Hepatocyte (in vitro differentiated cells): ENCODE data around the gene LEFTY2. TPM values are rescaled to one million over a fixed set of nuclear protein-coding genes. Genes with fewer than 3 reads are reported as not detected.
"Not testable (repeated sequence)": the region's sequence is repeated elsewhere in the genome, so short reads cannot be mapped to it uniquely, and the experiment has no call there.

ENCODE experiments used
- DNase-seq: peaks from one replicate; pipeline ENCODE4 v3.0.0-alpha.2; 2016; ENCODE audit warnings: low spot score
- H2AFZ ChIP-seq: fragments of 200-600 bp; sonication (generic); 2 replicates; pipeline ENCODE4 v1.6.0; 2016; ENCODE audit warnings: antibody characterized with exemption, mild to moderate bottlenecking
- H3K27ac ChIP-seq: fragments of 200-600 bp; sonication (generic); 2 replicates; pipeline ENCODE4 v1.5.1; 2016; ENCODE audit warnings: mild to moderate bottlenecking
- H3K27me3 ChIP-seq: fragments of 200-600 bp; sonication (generic); 2 replicates; pipeline ENCODE4 v1.6.1; 2016
- H3K36me3 ChIP-seq: fragments of 200-600 bp; sonication (generic); replicated peaks from 2 replicates; pipeline ENCODE4 v1.5.1; 2016; ENCODE audit warnings: low read depth; ENCODE audit not compliant: insufficient read depth
- H3K4me1 ChIP-seq: fragments of 200-600 bp; sonication (generic); 2 replicates; pipeline ENCODE4 v1.5.1; 2016; ENCODE audit warnings: mild to moderate bottlenecking, moderate library complexity; ENCODE audit not compliant: insufficient read depth
- H3K4me2 ChIP-seq: fragments of 200-600 bp; sonication (generic); 2 replicates; pipeline ENCODE4 v1.6.0; 2016
- H3K4me3 ChIP-seq: fragments of 200-600 bp; sonication (generic); 2 replicates; pipeline ENCODE4 v1.5.1; 2016; ENCODE audit warnings: mild to moderate bottlenecking
- H3K79me2 ChIP-seq: fragments of 200-600 bp; sonication (generic); 2 replicates; pipeline ENCODE4 v1.6.0; 2017; ENCODE audit warnings: mild to moderate bottlenecking
- H3K9me2 ChIP-seq: fragments of 200-600 bp; sonication (generic); replicated peaks from 2 replicates; pipeline ENCODE4 v1.6.0; 2017; ENCODE audit warnings: mild to moderate bottlenecking; ENCODE audit not compliant: insufficient read depth
- H3K9me3 ChIP-seq: fragments of 200-600 bp; sonication (generic); 2 replicates; pipeline ENCODE4 v1.5.1; 2016; ENCODE audit warnings: low read depth, mild to moderate bottlenecking
- H4K20me1 ChIP-seq: fragments of 200-600 bp; sonication (generic); 2 replicates; pipeline ENCODE4 v1.6.0; 2016; ENCODE audit warnings: mild to moderate bottlenecking; ENCODE audit not compliant: insufficient read depth, poor library complexity, severe bottlenecking
- CTCF ChIP-seq: fragments of 200-600 bp; sonication (generic); IDR thresholded peaks from 2 replicates; pipeline ENCODE4 v1.5.1; 2016; ENCODE audit warnings: antibody characterized with exemption, mild to moderate bottlenecking; ENCODE audit not compliant: poor library complexity
- EZH2 ChIP-seq: fragments of 200-600 bp; sonication (generic); IDR thresholded peaks from 2 replicates; pipeline ENCODE4 v1.6.1; 2016; ENCODE audit warnings: antibody characterized with exemption, mild to moderate bottlenecking, borderline replicate concordance
- EZH2phosphoT487 ChIP-seq: fragments of 200-600 bp; sonication (generic); IDR thresholded peaks from one replicate; pipeline ENCODE4 v1.6.1; 2018; ENCODE audit warnings: antibody characterized with exemption, mild to moderate bottlenecking, low read depth, moderate library complexity; ENCODE audit not compliant: unreplicated experiment, severe bottlenecking
- WGBS: methylation state at CpG from one replicate; pipeline ENCODE4 v1.1.6; 2016; ENCODE audit warnings: low lambda C conversion rate; ENCODE audit errors: missing lambda C conversion rate; 5-methylcytosine and 5-hydroxymethylcytosine counted together
- polyA plus RNA-seq: library from polyadenylated mRNA; unstranded; fragments of >200 nt; fragmentation: Nextera tagmentation; extraction: Ambion mirVana; gene quantifications from 2 replicates; pipeline ENCODE4 v1.2.1, GENCODE V29; 2016
- total RNA-seq: library from RNA; depleted of rRNA; stranded (reverse); fragments of >200 nt; gene quantifications from 2 replicates; pipeline ENCODE4 v1.2.3, GENCODE V29; 2014

LEFTY2 gene
- total and polyA plus RNA-seq, 2 experiments from 2014 or later, result 0.60 to 1.1 TPM

- peaks cover 8% of the 10 kb centered on the region for H3K4me1 ChIP-seq
- no peaks in the 10 kb centered on the region for H3K9me2 ChIP-seq
- TF ChIP-seq CTCF (no peak), EZH2phosphoT487 (no peak)
- H2AFZ ChIP-seq, result no peak overlapping the region
- no peak overlapping the region for H3K27ac ChIP-seq
- no peaks in the 10 kb centered on the region for H3K27me3 ChIP-seq
- WGBS, result 85% methylated on average over 5 of the region's 5 CpGs
- H4K20me1 ChIP-seq, result no peaks in the 10 kb centered on the region
- H3K4me3 ChIP-seq, result no peak overlapping the region
- no peak overlapping the region for H3K4me2 ChIP-seq
- H3K79me2 ChIP-seq, result peaks cover 4% of the 10 kb centered on the region
- H3K9me3 ChIP-seq, result no peaks in the 10 kb centered on the region
- no peak for DNase-seq
- H3K36me3 ChIP-seq, result no peaks in the 10 kb centered on the region
These were observed 51.3 kb downstream of the LEFTY2 start for GRCh38 chr1:225889743-225890142.

DNA sequence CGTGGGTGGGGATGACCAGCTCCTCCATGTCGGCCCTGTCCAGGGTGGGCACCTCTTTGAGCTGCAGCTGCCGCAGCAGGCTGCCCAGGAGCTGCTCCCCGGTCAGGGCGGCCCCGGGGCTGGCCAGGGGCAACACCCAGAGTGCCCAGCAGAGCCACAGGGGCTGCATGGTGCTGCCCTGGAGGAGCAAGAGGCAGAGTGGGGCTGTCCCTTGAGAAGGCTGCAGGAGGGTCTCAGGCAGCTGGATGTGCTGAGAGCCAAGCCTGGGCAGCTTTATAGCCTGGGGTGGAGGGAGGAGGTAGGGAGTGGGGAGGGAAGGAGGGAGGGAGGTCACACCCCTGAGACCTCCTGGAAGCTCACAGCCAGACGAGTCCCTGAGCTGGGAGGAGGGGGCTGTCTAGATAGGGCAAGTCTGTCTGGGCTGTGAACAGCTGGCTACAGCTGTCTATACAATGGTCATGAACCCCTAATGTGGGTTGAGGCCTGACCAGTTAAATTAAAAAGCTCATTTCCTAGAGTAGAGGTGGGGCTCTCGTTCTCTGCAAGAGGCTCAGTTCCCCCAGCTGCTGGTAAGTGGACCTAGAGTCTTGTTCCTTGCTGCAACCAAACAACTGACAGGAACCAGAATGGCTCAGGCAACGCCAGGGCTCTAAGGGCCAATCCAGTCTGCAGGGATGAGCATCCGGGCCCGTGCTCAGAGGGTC, 52.0 kb downstream of the LEFTY2 start, which contains the start of gene LEFTY1:
TSS of gene LEFTY1 (minus strand) at position 249 of the 704 bp plus-strand sequence. CDS start at position 169, 80 bp downstream.
- 72% methylated on average over 11 of the region's 11 CpGs for WGBS
- no peak within 1 kb of the TSS for H2AFZ ChIP-seq
- H3K4me2 ChIP-seq, result no peak within 1 kb of the TSS
- H4K20me1 ChIP-seq, result no peaks in the 10 kb centered on the region
- no peak within 1 kb of the TSS for H3K27ac ChIP-seq
- TF ChIP-seq EZH2 (no peak), CTCF (no peak), EZH2phosphoT487 (no peak)
- no peaks in the 10 kb centered on the region for H3K27me3 ChIP-seq
- H3K4me3 ChIP-seq, result no peak within 1 kb of the TSS
- H3K9me3 ChIP-seq, result no peaks in the 10 kb centered on the region
- H3K79me2 ChIP-seq, result peaks cover 8% of the 10 kb centered on the region
- DNase-seq, result no peak
- H3K4me1 ChIP-seq, result peaks cover 8% of the 10 kb centered on the region
- H3K36me3 ChIP-seq, result no peaks in the 10 kb centered on the region
- no peaks in the 10 kb centered on the region for H3K9me2 ChIP-seq

- peaks cover 13% of the 10 kb centered on the region for H3K79me2 ChIP-seq
- no peak for DNase-seq
- no peak overlapping the region for H3K4me2 ChIP-seq
- H3K9me2 ChIP-seq, result no peaks in the 10 kb centered on the region
- TF ChIP-seq EZH2 (no peak), CTCF (no peak), EZH2phosphoT487 (no peak)
- H4K20me1 ChIP-seq, result no peaks in the 10 kb centered on the region
- no peaks in the 10 kb centered on the region for H3K36me3 ChIP-seq
- 83% methylated on average over 18 of the region's 18 CpGs for WGBS
- H3K27ac ChIP-seq, result no peak overlapping the region
- H2AFZ ChIP-seq, result no peak overlapping the region
- H3K4me1 ChIP-seq, result peaks cover 8% of the 10 kb centered on the region
- no peak overlapping the region for H3K4me3 ChIP-seq
- no peaks in the 10 kb centered on the region for H3K9me3 ChIP-seq
- H3K27me3 ChIP-seq, result no peaks in the 10 kb centered on the region
These were observed 52.6 kb downstream of the LEFTY2 start for GRCh38 chr1:225888289-225888897.

GRCh38 chr1:225887554-225888288, 53.3 kb downstream of the LEFTY2 start:
- whole genome bisulfite sequencing, result 28% methylated on average over 23 of the region's 56 CpGs
- DNase-seq, H3K9me2 ChIP-seq, H2AFZ ChIP-seq, H3K4me2 ChIP-seq, H3K27ac ChIP-seq, H3K27me3 ChIP-seq, H3K36me3 ChIP-seq, H4K20me1 ChIP-seq, H3K4me3 ChIP-seq, H3K9me3 ChIP-seq: not testable (repeated sequence)
- peaks cover 13% of the 10 kb centered on the region for H3K4me1 ChIP-seq
- H3K79me2 ChIP-seq, result peaks cover 17% of the 10 kb centered on the region
